ENCODE results near the gene CEACAM3. TPM values are rescaled to one million over a fixed set of nuclear protein-coding genes. Genes with fewer than 3 reads are reported as not detected.

The CEACAM3 gene
- total and polyA plus RNA-seq, 8 donors, result 0.12 to 8.6 (median 0.38) TPM; not detected in 3

DNA sequence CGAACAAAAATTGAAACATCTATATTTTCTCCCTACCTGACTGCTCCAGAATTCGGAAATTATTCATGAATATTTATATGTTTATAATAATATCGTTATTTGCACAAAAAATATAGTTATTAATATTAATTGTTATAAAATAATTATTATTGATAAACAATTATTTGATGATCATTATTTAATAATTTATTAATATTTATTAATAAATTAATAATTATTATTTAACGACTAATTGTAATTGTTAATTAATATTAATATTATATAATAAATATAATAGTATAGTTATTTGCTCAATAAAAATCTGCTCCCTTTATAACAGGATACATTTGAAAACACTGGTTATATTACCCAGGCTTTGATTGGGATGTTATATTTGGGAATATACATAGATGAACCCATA is 26.8 kb upstream of the CEACAM3 start:
- Histone ChIP-seq H3K27me3 (no peaks in the 10 kb centered on the region), H3K4me1 (peaks cover 0 to 28% of the 10 kb centered on the region in 2 donors), H3K36me3 (peaks cover 0 to 11% of the 10 kb centered on the region in 2 donors), H3K9me3 (no peaks in the 10 kb centered on the region), H3K4me3 (no peak overlapping the region), H3K27ac (no peak overlapping the region)
- intact Hi-C loops (cut with DNase I), result no loop called here
- no peak for DNase-seq
- no peak for ATAC-seq
- no peak for TF ChIP-seq CTCF (IDR thresholded peaks at IDR 0.05)

DNA sequence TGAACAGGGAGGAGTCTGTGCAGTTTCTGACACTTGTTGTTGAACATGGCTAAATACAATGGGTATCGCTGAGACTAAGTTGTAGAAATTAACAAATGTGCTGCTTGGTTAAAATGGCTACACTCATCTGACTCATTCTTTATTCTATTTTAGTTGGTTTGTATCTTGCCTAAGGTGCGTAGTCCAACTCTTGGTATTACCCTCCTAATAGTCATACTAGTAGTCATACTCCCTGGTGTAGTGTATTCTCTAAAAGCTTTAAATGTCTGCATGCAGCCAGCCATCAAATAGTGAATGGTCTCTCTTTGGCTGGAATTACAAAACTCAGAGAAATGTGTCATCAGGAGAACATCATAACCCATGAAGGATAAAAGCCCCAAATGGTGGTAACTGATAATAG is 25.0 kb upstream of the CEACAM3 start:
- peaks cover 6 to 34% of the 10 kb centered on the region in 2 donors for H3K4me1 ChIP-seq
- no peak overlapping the region for H3K4me3 ChIP-seq
- DNase-seq (no peak), ATAC-seq (no peak)
- H3K27ac ChIP-seq, result peak overlapping the region in 1 of 2 donors; percentile 21
- H3K9me3 ChIP-seq, result no peaks in the 10 kb centered on the region
- no peaks in the 10 kb centered on the region for H3K27me3 ChIP-seq
- no peak for TF ChIP-seq CTCF (IDR thresholded peaks at IDR 0.05)
- intact Hi-C loops (cut with DNase I), result no loop called here
- peaks cover 0 to 11% of the 10 kb centered on the region in 2 donors for H3K36me3 ChIP-seq

DNA sequence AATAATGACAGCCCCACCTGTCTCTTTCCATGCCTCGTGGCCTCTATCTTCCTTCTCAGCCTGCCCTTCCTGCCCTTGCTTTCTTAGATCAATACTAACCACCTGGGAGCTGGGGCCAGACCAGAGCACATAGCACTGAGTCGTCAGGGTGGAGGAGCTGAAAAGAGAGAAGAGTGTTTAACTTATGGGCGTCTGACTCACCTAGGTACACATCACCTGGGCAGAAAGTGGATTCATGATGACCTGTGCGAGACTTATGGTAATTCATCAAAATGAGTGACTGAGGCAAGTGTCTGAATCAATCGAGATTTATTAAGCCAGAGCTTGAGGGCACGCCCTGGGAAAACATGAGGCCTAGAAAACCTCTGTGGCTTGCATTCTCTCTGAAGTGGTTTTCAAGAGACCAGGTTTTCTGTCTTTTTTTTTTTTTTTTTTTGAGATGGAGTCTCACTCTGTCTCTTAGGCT is 21.8 kb upstream of the CEACAM3 start:
- ATAC-seq (peak; percentile 93), DNase-seq (peak in 1 of 4 donors; percentile 77)
- TF ChIP-seq CTCF (IDR thresholded peaks at IDR 0.05), result no peak
- peaks cover 0 to 11% of the 10 kb centered on the region in 2 donors for H3K36me3 ChIP-seq
- no peak overlapping the region for H3K4me3 ChIP-seq
- intact Hi-C loops (cut with DNase I), result no loop called here
- H3K27me3 ChIP-seq, result peaks cover 0 to 14% of the 10 kb centered on the region in 2 donors
- peaks cover 6 to 34% of the 10 kb centered on the region in 2 donors for H3K4me1 ChIP-seq
- H3K9me3 ChIP-seq, result no peaks in the 10 kb centered on the region
- peak overlapping the region; percentile 61 to 70 for H3K27ac ChIP-seq

DNA sequence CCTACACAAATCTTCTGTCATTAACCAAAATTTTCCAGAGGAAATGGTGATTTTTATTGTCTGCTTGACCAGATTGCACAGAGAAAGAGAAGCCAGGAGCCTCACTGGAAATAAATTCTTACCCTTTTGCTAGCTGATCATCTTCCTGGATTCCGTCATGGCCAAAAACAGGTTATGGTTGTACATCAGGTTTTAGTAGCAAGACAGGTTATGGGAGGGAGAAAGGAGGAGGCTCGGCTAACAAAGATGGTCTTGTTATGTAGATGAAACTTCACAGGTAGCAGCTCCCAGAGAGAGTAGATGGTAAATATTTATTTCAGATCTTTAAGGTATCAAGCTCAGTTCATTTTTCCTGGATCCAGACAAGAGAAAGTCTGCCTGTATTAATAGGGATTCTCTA is 19.7 kb upstream of the CEACAM3 start:
- DNase-seq (peak in 1 of 4 donors; percentile 36), ATAC-seq (no peak)
- Histone ChIP-seq H3K27ac (no peak overlapping the region), H3K9me3 (no peaks in the 10 kb centered on the region), H3K4me1 (peaks cover 6 to 29% of the 10 kb centered on the region in 2 donors), H3K36me3 (peaks cover 0 to under 1% of the 10 kb centered on the region in 2 donors), H3K27me3 (peaks cover 0 to 21% of the 10 kb centered on the region in 2 donors), H3K4me3 (no peak overlapping the region)
- intact Hi-C loops (cut with DNase I), result no loop called here
- no peak for TF ChIP-seq CTCF (IDR thresholded peaks at IDR 0.05)

GRCh38 chr19:41783612-41784011 is 12.8 kb upstream of the CEACAM3 start:
- no peak for DNase-seq
- peak overlapping the region in 1 of 2 donors; percentile 48 for H3K27ac ChIP-seq

More at GRCh38 chr19:41783612-41784011, 12.8 kb upstream of the CEACAM3 start:
- intact Hi-C loops (cut with DNase I), result no loop called here
- Histone ChIP-seq H3K27me3 (peaks cover 0 to 47% of the 10 kb centered on the region in 2 donors), H3K9me3 (no peaks in the 10 kb centered on the region), H3K36me3 (no peaks in the 10 kb centered on the region), H3K4me3 (no peak overlapping the region), H3K4me1 (peaks cover 0 to 24% of the 10 kb centered on the region in 2 donors)
- TF ChIP-seq CTCF (IDR thresholded peaks at IDR 0.05), result no peak
- no peak for ATAC-seq
